Caco-2 (cell line): ENCODE data around the gene GBA2. TPM values are rescaled to one million over a fixed set of nuclear protein-coding genes. Genes with fewer than 3 reads are reported as not detected.

ENCODE experiments used
- BruUV-seq: library from RNA; stranded (reverse); fragments of 400-500 nt; replicated peaks from 2 replicates; lab custom pipeline; 2021; lab: Mats Ljungman, UMichigan
- CTCF ChIA-PET: fragments of 300-600 bp; sonication (Branson Sonifier 250); formaldehyde crosslinking; loops from one replicate; lab custom pipeline; 2022; ENCODE audit warnings: antibody characterized with exemption; lab: Charles Lee
- POLR2A ChIA-PET: fragments of 300-600 bp; sonication (Branson Sonifier 250); formaldehyde crosslinking; loops from one replicate; lab custom pipeline; 2022; ENCODE audit warnings: antibody characterized with exemption; lab: Charles Lee
- DNase-seq, 2 experiments: peaks; one replicate each; pipeline versions ENCODE4 v3.0.0 to v3.0.0-alpha.2; 2020 to 2022
- H3K27me3 ChIP-seq: replicated peaks from 2 replicates; pipeline ENCODE4 v1.6.0; 2011; ENCODE audit warnings: low read length; ENCODE audit not compliant: control insufficient read depth, insufficient read depth
- H3K36me3 ChIP-seq: 2 replicates; pipeline ENCODE4 v1.5.1; 2011; ENCODE audit warnings: low read length; ENCODE audit not compliant: control insufficient read depth, insufficient read depth
- H3K4me1 ChIP-seq: fragments of 250-450 bp; sonication (Bioruptor Pico); 2 replicates; pipeline ENCODE4 v1.5.1; 2020; ENCODE audit warnings: mild to moderate bottlenecking
- H3K4me3 ChIP-seq: 2 replicates; pipeline ENCODE4 v1.5.1; 2011; ENCODE audit warnings: low read depth, mild to moderate bottlenecking, control low read depth, low read length
- H3K9me3 ChIP-seq: fragments of 250-450 bp; sonication (Bioruptor Pico); 2 replicates; pipeline ENCODE4 v1.5.1; 2020; ENCODE audit warnings: mild to moderate bottlenecking, moderate library complexity
- H3K27ac Mint-ChIP-seq: one replicate; pipeline ENCODE4 v1.8.0; 2022; ENCODE audit warnings: mixed read lengths; ENCODE audit not compliant: unreplicated experiment
- H3K27me3 Mint-ChIP-seq: one replicate; pipeline ENCODE4 v1.8.0; 2022; ENCODE audit warnings: mixed read lengths; ENCODE audit not compliant: insufficient read depth, unreplicated experiment
- H3K36me3 Mint-ChIP-seq: one replicate; pipeline ENCODE4 v1.8.0; 2022; ENCODE audit warnings: mild to moderate bottlenecking, mixed read lengths; ENCODE audit not compliant: insufficient read depth, unreplicated experiment
- H3K4me1 Mint-ChIP-seq: one replicate; pipeline ENCODE4 v1.8.0; 2022; ENCODE audit warnings: low read depth, mixed read lengths; ENCODE audit not compliant: unreplicated experiment
- H3K4me3 Mint-ChIP-seq: one replicate; pipeline ENCODE4 v1.8.0; 2022; ENCODE audit warnings: mild to moderate bottlenecking, moderate library complexity, mixed read lengths; ENCODE audit not compliant: unreplicated experiment
- H3K9me3 Mint-ChIP-seq: one replicate; pipeline ENCODE4 v1.8.0; 2022; ENCODE audit warnings: mixed read lengths; ENCODE audit not compliant: unreplicated experiment
- intact Hi-C: fragments of 100-400 bp; cut with micrococcal nuclease; formaldehyde crosslinking; loops from one replicate; pipeline ENCODE4 v1.10.0; 2022; ENCODE audit not compliant: unreplicated experiment
- total RNA-seq: library from RNA; stranded (reverse); gene quantifications from 2 replicates; pipeline ENCODE4 v1.2.3, GENCODE V29; 2022
- TF ChIP-seq, protein P1 (sequence below), 2 experiments: fragments of 200-600 bp in 1 of 2; IDR thresholded peaks; 1 replicate in 1 of 2; 2 replicates in 1 of 2; pipeline versions ENCODE4 v1.5.1 to v1.8.0; 2011 to 2022; ENCODE audit warnings: antibody characterized with exemption in 1 of 2, control low read depth in 1 of 2, inconsistent platforms in 1 of 2, low read depth in 1 of 2, low read length in 1 of 2, mild to moderate bottlenecking in 1 of 2, moderate library complexity in 1 of 2; ENCODE audit not compliant: insufficient read depth in 1 of 2, severe bottlenecking in 1 of 2, unreplicated experiment in 1 of 2

Gene GBA2
- total RNA-seq, 1 experiment from 2014 or later: 108 TPM

DNA sequence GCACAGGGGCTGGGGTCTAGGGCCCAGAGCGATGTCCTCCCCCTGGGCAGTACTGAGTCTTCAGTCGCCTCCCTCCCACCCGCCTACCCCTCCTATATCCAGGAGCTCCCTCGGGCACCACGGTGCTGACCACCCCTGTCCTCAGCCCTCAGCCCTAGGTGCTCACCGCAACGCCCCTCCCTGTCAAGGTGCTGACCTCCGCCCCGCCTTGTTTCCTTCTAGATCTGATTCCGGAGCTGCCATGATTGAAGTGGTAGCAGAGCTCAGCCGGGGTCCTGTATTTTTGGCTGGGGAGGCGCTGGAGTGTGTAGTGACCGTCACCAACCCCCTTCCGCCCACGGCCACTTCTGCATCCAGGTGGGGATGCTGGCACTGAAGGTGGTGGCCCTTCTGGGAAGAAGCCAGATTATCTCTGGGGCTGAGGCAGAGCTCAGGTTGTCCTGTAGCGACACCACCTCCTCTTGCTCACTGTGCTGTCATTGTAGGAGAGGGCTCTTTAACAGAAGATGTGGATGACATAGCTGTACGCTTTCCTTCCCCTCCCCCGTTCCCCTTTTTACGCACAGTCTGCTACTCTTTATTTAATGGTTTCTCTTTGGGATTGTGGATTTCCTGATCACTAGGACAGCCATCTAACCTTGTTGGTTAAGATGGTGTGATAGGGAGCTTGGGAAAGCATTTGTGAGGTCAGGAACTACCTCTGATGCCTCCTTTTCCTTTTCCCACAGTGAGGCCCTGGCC, 657 bp upstream of the GBA2 start:
- peaks cover 35% of the 10 kb centered on the region for H3K36me3 Mint-ChIP-seq
- no TSS peak for BruUV-seq
- TF ChIP-seq, protein P1, sequence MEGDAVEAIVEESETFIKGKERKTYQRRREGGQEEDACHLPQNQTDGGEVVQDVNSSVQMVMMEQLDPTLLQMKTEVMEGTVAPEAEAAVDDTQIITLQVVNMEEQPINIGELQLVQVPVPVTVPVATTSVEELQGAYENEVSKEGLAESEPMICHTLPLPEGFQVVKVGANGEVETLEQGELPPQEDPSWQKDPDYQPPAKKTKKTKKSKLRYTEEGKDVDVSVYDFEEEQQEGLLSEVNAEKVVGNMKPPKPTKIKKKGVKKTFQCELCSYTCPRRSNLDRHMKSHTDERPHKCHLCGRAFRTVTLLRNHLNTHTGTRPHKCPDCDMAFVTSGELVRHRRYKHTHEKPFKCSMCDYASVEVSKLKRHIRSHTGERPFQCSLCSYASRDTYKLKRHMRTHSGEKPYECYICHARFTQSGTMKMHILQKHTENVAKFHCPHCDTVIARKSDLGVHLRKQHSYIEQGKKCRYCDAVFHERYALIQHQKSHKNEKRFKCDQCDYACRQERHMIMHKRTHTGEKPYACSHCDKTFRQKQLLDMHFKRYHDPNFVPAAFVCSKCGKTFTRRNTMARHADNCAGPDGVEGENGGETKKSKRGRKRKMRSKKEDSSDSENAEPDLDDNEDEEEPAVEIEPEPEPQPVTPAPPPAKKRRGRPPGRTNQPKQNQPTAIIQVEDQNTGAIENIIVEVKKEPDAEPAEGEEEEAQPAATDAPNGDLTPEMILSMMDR (IDR thresholded peaks at IDR 0.05; ENCODE audit: insufficient read depth in 1 of 2, low read depth in 1 of 2, low read length in 1 of 2, severe bottlenecking in 1 of 2, unreplicated experiment in 1 of 2): no peak
- H3K4me3 ChIP-seq: peak overlapping the region; percentile 89
- peaks cover 22% of the 10 kb centered on the region for H3K4me1 Mint-ChIP-seq
- H3K36me3 ChIP-seq: peaks cover 6% of the 10 kb centered on the region
- no peaks in the 10 kb centered on the region for H3K27me3 ChIP-seq
- ChIA-PET POLR2A (interaction anchor here (0.6 to 4.1 kb wide), 10 partner anchors 11 to 678 kb away, joined by 3 to 41 read pairs (median 4); partner anchors contain the start of genes CCDC107, CREB3, RECK and RMRP), CTCF (interaction anchor here (0.7 to 3.4 kb wide), 11 partner anchors 14 to 313 kb away, joined by 3 to 21 read pairs (median 4); partner anchors contain the start of genes CCDC107, CREB3, HINT2 and RMRP)
- H3K9me3 ChIP-seq: no peaks in the 10 kb centered on the region
- DNase-seq: peak; percentile 57 to 58
- intact Hi-C loops: loop anchor here (2.0 to 5.0 kb wide), 2 partner anchors 17 to 68 kb away; partner anchors contain the start of genes CREB3, HINT2 and TLN1
- peak overlapping the region; percentile 86 for H3K4me3 Mint-ChIP-seq
- peak overlapping the region; percentile 85 for H3K27ac Mint-ChIP-seq
- H3K27me3 Mint-ChIP-seq: no peaks in the 10 kb centered on the region
- H3K4me1 ChIP-seq: peaks cover 23% of the 10 kb centered on the region
- no peaks in the 10 kb centered on the region for H3K9me3 Mint-ChIP-seq

DNA sequence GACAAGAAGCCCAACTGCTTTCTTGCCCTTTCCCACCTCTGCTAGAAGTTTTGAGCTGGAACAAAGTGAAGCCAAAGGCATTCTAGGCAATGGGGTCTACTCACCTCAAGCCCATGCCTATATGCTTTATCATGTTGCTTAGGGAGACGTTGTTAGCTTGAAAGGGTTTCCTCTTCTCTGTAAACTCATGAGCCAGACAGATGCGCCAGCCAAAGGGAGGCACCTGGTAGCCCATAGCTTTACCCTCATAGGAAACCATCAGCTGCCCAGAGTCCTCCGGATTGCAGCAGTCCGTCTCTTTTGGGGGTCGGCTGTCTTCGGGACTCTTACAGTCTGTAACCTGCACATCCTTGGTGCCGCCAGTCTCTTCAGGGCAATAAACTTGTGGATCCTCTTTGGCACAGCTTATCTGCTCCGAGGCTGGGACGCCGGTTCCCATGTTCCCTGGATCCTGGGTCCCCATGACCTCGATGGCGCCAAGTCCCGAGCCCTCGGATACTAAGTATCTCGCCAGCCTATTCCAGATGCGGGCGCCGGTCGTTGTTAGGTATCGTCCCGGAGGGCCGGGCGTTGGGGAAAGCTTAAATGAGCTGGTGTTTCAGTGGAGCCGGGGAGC, 678 bp downstream of the GBA2 start:
- Mint-ChIP-seq H3K36me3 (peaks cover 49% of the 10 kb centered on the region), H3K27ac (peak overlapping the region; percentile 85), H3K9me3 (no peaks in the 10 kb centered on the region), H3K4me1 (peaks cover 22% of the 10 kb centered on the region), H3K27me3 (no peaks in the 10 kb centered on the region), H3K4me3 (peak overlapping the region; percentile 86)
- BruUV-seq: no TSS peak
- CTCF ChIA-PET: interaction anchor here (1.0 to 3.4 kb wide), 8 partner anchors 10 to 90 kb away, joined by 3 to 21 read pairs (median 8); partner anchors contain the start of genes CCDC107, CREB3, RMRP and TLN1
- DNase-seq: no peak
- intact Hi-C loops: loop anchor here (2.0 to 5.0 kb wide), 2 partner anchors 16 to 69 kb away; partner anchors contain the start of genes CREB3, HINT2 and TLN1
- Histone ChIP-seq H3K36me3 (peaks cover 8% of the 10 kb centered on the region), H3K4me1 (peaks cover 23% of the 10 kb centered on the region), H3K4me3 (peak overlapping the region; percentile 89), H3K27me3 (no peaks in the 10 kb centered on the region), H3K9me3 (no peaks in the 10 kb centered on the region)
- TF ChIP-seq, protein P1 (IDR thresholded peaks at IDR 0.05; ENCODE audit: insufficient read depth in 1 of 2, low read depth in 1 of 2, low read length in 1 of 2, severe bottlenecking in 1 of 2, unreplicated experiment in 1 of 2): no peak
- POLR2A ChIA-PET: interaction anchor here (0.5 to 4.1 kb wide), 12 partner anchors 9 to 259 kb away, joined by 3 to 41 read pairs (median 5); partner anchors contain the start of genes CCDC107, CREB3, HINT2 and RMRP

DNA sequence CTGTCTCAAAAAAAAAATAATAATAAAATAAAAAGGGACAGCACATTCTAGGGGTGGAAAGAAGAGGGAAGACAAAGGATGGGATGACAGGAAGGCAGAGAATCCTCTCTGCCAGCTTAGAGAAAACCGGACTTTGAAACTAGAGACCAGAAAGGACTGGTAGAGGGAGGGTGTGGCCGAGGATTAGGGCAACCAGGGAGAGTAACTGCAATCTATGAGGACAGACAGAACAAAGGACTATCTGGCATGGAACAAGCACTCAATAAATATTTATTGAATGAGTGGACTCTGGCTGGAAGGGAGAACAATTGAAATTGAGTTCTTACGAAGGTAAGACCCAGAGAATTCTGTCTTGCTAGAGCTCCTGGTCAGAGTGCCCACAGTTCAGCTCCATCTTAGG, 2.4 kb downstream of the GBA2 start:
- TF ChIP-seq, protein P1 (IDR thresholded peaks at IDR 0.05; ENCODE audit: insufficient read depth in 1 of 2, low read depth in 1 of 2, low read length in 1 of 2, severe bottlenecking in 1 of 2, unreplicated experiment in 1 of 2): no peak
- H3K9me3 Mint-ChIP-seq: no peaks in the 10 kb centered on the region
- Histone ChIP-seq H3K36me3 (peaks cover 11% of the 10 kb centered on the region), H3K9me3 (no peaks in the 10 kb centered on the region), H3K4me3 (peak overlapping the region; percentile 89), H3K4me1 (peaks cover 23% of the 10 kb centered on the region), H3K27me3 (no peaks in the 10 kb centered on the region)
- ChIA-PET CTCF (interaction anchor here (0.8 to 3.4 kb wide), 6 partner anchors 10 to 50 kb away, joined by 3 to 11 read pairs (median 4); no protein-coding TSS in a partner anchor), POLR2A (interaction anchor here (0.7 to 4.1 kb wide), 4 partner anchors 10 to 25 kb away, joined by 3 to 41 read pairs (median 4); partner anchors contain the start of genes CREB3 and TLN1)
- H3K4me1 Mint-ChIP-seq: peaks cover 22% of the 10 kb centered on the region
- intact Hi-C loops: loop anchor here (1.0 to 5.0 kb wide), 2 partner anchors 10 to 71 kb away; partner anchors contain the start of gene HINT2
- no peaks in the 10 kb centered on the region for H3K27me3 Mint-ChIP-seq
- no TSS peak for BruUV-seq
- H3K4me3 Mint-ChIP-seq: peak overlapping the region; percentile 86
- H3K36me3 Mint-ChIP-seq: peaks cover 52% of the 10 kb centered on the region
- DNase-seq: peak in 1 of 2 experiments; percentile 49
- peak overlapping the region; percentile 25 for H3K27ac Mint-ChIP-seq
